DOHH2 (cell line): ENCODE data around the gene ZNF786.

Experiments
- H3F3A ChIP-seq: fragments of 200-600 bp; sonication (generic), shearing (Covaris generic); 2 replicates; pipeline ENCODE4 v1.6.0; 2016; ENCODE audit warnings: antibody characterized with exemption, mild to moderate bottlenecking; ENCODE audit not compliant: control insufficient read depth, insufficient read depth
- H3K27ac ChIP-seq: fragments of 200-600 bp; sonication (generic); 2 replicates; pipeline ENCODE4 v1.5.1; 2014; ENCODE audit warnings: low read depth, mild to moderate bottlenecking, low read length, moderate library complexity
- H3K27me3 ChIP-seq: fragments of 200-600 bp; sonication (generic); 2 replicates; pipeline ENCODE4 v1.6.1; 2014; ENCODE audit warnings: mild to moderate bottlenecking, low read length, mixed read lengths; ENCODE audit not compliant: control insufficient read depth
- H3K36me3 ChIP-seq: fragments of 200-600 bp; sonication (generic); 2 replicates; pipeline ENCODE4 v1.6.1; 2014; ENCODE audit warnings: mild to moderate bottlenecking, low read length, moderate library complexity, mixed read lengths; ENCODE audit not compliant: control insufficient read depth
- H3K4me1 ChIP-seq: fragments of 200-600 bp; sonication (generic); 2 replicates; pipeline ENCODE4 v1.6.1; 2014; ENCODE audit warnings: mild to moderate bottlenecking, low read length, mixed read lengths; ENCODE audit not compliant: control insufficient read depth
- H3K4me2 ChIP-seq: fragments of 200-600 bp; sonication (generic); 2 replicates; pipeline ENCODE4 v1.6.0; 2014; ENCODE audit warnings: mild to moderate bottlenecking, low read length, moderate library complexity
- H3K4me3 ChIP-seq: fragments of 200-600 bp; sonication (generic); 2 replicates; pipeline ENCODE4 v1.5.1; 2014; ENCODE audit warnings: mild to moderate bottlenecking, low read length, mixed read lengths
- H3K79me2 ChIP-seq: fragments of 200-600 bp; sonication (generic); 2 replicates; pipeline ENCODE4 v1.6.1; 2014; ENCODE audit warnings: mild to moderate bottlenecking, low read length, mixed read lengths; ENCODE audit not compliant: control insufficient read depth
- H3K9me2 ChIP-seq: fragments of 200-600 bp; sonication (generic); replicated peaks from 2 replicates; pipeline ENCODE4 v1.6.1; 2014; ENCODE audit warnings: mild to moderate bottlenecking, low read length, mixed read lengths; ENCODE audit not compliant: control insufficient read depth
- H3K9me3 ChIP-seq: fragments of 200-600 bp; sonication (generic); 2 replicates; pipeline ENCODE4 v1.6.1; 2014; ENCODE audit warnings: antibody characterized with exemption, low read length, mixed read lengths; ENCODE audit not compliant: control insufficient read depth, insufficient read depth
- H4K20me1 ChIP-seq: fragments of 200-600 bp; sonication (generic); 2 replicates; pipeline ENCODE4 v1.6.0; 2014; ENCODE audit warnings: low read depth, mild to moderate bottlenecking, antibody characterized with exemption, low read length, moderate library complexity; ENCODE audit not compliant: control insufficient read depth, insufficient read depth
- EZH2phosphoT487 ChIP-seq: fragments of 200-600 bp; sonication (generic); IDR thresholded peaks from 2 replicates; pipeline ENCODE4 v1.6.1; 2017; ENCODE audit warnings: borderline replicate concordance, mild to moderate bottlenecking, antibody characterized with exemption, low read length, moderate library complexity, mixed read lengths
- TF ChIP-seq, protein P1 (sequence below): fragments of 200-600 bp; sonication (generic); IDR thresholded peaks from one replicate; pipeline ENCODE4 v1.5.1; 2014; ENCODE audit warnings: antibody characterized with exemption, mild to moderate bottlenecking, low read depth, low read length; ENCODE audit not compliant: poor library complexity, severe bottlenecking

ZNF786 gene

DNA sequence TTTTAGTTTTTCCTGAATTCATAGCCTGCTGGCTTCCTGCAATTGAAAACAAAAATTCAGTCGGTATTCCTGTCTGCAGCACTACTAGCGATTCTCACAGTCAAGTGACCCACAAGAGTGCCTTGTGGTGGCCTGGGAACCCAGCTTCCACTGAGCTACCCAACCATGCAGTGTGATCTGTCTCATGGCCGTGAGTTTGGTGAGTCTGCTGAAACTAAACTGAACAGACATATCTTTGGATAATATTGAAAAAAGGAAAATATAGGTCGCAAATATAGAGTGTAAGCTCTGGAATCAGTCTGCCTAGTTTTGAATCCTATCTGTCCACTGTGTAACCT, 18.1 kb downstream of the ZNF786 start:
- no peaks in the 10 kb centered on the region for H3K9me2 ChIP-seq
- H3K9me3 ChIP-seq: no peaks in the 10 kb centered on the region
- H3K27me3 ChIP-seq: no peaks in the 10 kb centered on the region
- 0 out of 2 replicates have a peak, but pooled peaks cover 2% of the 10 kb centered on the region for H3F3A ChIP-seq
- peaks cover 56% of the 10 kb centered on the region for H3K36me3 ChIP-seq
- no peak overlapping the region for H3K27ac ChIP-seq
- H3K4me2 ChIP-seq: no peak overlapping the region
- no peaks in the 10 kb centered on the region for H3K79me2 ChIP-seq
- H4K20me1 ChIP-seq: no peaks in the 10 kb centered on the region; the same call in 1 of the 2 replicates
- H3K4me1 ChIP-seq: no peaks in the 10 kb centered on the region; the same call in 1 of the 2 replicates
- TF ChIP-seq, protein P1, sequence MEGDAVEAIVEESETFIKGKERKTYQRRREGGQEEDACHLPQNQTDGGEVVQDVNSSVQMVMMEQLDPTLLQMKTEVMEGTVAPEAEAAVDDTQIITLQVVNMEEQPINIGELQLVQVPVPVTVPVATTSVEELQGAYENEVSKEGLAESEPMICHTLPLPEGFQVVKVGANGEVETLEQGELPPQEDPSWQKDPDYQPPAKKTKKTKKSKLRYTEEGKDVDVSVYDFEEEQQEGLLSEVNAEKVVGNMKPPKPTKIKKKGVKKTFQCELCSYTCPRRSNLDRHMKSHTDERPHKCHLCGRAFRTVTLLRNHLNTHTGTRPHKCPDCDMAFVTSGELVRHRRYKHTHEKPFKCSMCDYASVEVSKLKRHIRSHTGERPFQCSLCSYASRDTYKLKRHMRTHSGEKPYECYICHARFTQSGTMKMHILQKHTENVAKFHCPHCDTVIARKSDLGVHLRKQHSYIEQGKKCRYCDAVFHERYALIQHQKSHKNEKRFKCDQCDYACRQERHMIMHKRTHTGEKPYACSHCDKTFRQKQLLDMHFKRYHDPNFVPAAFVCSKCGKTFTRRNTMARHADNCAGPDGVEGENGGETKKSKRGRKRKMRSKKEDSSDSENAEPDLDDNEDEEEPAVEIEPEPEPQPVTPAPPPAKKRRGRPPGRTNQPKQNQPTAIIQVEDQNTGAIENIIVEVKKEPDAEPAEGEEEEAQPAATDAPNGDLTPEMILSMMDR: no peak
- no peak for TF ChIP-seq EZH2phosphoT487
- no peak overlapping the region for H3K4me3 ChIP-seq

DNA sequence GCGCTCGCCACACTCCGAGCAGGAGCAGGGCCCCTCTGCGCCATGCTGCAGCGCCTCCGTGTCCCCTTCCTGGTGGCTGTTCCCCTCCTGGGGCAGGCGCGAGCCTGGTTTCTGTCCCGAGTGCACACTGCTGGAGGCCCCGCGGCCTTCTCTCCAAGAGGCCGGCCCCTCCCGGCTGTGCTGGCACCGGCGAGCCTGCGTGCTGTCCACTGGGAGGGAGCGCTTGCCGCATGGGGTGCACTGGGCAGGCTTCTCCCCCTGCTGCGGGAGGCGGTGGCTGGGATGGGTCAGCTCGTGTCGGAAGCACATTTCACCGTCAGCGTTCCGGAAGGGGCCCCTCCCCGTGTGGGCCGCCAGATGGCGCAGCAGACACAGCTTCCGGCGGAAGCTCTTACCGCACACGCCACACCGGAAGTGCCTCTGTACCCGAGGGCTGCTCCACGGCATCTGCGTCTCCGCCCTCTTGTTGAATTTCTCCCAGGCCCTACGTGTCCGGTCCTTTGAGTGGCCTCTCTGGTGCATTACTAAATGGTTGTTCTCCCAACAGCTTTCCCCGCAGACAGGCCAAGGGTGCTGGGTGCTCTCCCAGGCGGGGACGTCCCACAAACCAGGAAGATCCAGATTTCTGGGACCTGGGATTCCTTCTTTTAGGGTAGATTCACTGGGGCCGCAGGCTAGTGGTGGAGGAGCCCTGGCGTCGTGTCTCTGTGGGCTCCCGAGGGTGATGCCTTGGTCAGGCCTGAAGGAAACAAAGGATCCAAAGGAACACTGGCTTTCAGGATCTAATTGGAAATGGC, 18.7 kb downstream of the ZNF786 start:
- Histone ChIP-seq H3F3A (0 out of 2 replicates have a peak, but pooled peaks cover 2% of the 10 kb centered on the region), H3K27me3 (no peaks in the 10 kb centered on the region), H4K20me1 (no peaks in the 10 kb centered on the region; the same call in 1 of the 2 replicates), H3K4me1 (no peaks in the 10 kb centered on the region; the same call in 1 of the 2 replicates), H3K9me3 (no peaks in the 10 kb centered on the region), H3K36me3 (peaks cover 52% of the 10 kb centered on the region), H3K27ac (no peak overlapping the region), H3K9me2 (no peaks in the 10 kb centered on the region), H3K4me2 (no peak overlapping the region), H3K4me3 (no peak overlapping the region), H3K79me2 (no peaks in the 10 kb centered on the region)
- TF ChIP-seq, protein P1: no peak
- no peak for TF ChIP-seq EZH2phosphoT487

DNA sequence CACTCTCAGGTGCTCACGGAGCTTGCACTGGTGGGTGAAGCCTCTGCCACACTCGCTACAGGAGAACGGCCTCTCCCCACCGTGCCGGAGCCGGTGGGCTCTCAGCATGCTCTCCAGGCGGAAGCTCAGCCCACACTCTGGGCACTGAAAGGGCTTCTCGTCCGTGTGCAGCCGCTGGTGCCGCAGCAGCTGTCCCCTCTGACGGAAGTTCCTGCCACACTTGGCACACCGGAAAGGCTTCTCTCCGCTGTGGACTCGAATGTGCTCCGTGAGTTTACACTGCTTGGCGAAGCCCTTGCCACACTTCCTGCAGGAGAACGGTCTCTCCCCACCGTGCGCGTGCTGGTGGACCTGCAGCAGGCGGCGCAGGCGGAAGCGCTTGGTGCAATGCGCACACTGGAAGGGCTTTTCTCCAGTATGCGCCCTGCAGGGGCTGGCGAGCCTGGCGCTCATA, 19.3 kb downstream of the ZNF786 start:
- H3K79me2 ChIP-seq: no peaks in the 10 kb centered on the region
- no peaks in the 10 kb centered on the region for H3K27me3 ChIP-seq
- no peak for TF ChIP-seq EZH2phosphoT487
- TF ChIP-seq, protein P1: no peak
- peaks cover 51% of the 10 kb centered on the region for H3K36me3 ChIP-seq
- no peaks in the 10 kb centered on the region for H3K9me2 ChIP-seq
- no peak overlapping the region for H3K4me2 ChIP-seq
- no peak overlapping the region for H3K27ac ChIP-seq
- no peaks in the 10 kb centered on the region for H3K9me3 ChIP-seq
- 0 out of 2 replicates have a peak, but pooled peaks cover 2% of the 10 kb centered on the region for H3F3A ChIP-seq
- H3K4me3 ChIP-seq: no peak overlapping the region
- no peaks in the 10 kb centered on the region; the same call in 1 of the 2 replicates for H3K4me1 ChIP-seq
- no peaks in the 10 kb centered on the region; the same call in 1 of the 2 replicates for H4K20me1 ChIP-seq
